H1 (cell line): ENCODE measurements around the gene OR2F2. TPM values are rescaled to one million over a fixed set of nuclear protein-coding genes. Genes with fewer than 3 reads are reported as not detected.

Experiments
- CTCF ChIA-PET: fragments of 300-600 bp; sonication (Branson Sonifier 250); formaldehyde crosslinking; loops from one replicate; lab custom pipeline; 2021; ENCODE audit not compliant: partially characterized antibody; lab: Charles Lee
- POLR2A ChIA-PET: fragments of 300-600 bp; sonication (Branson Sonifier 250); formaldehyde crosslinking; loops from one replicate; lab custom pipeline; 2021; ENCODE audit warnings: inconsistent platforms; ENCODE audit not compliant: partially characterized antibody; lab: Charles Lee
- DNase-seq, 2 experiments: peaks; one replicate each; pipeline versions ENCODE4 v3.0.0 to v3.0.0-alpha.2; 2010 to 2022; ENCODE audit warnings: low spot score in 2 of 2, low read depth in 1 of 2, mixed read lengths in 1 of 2
- FAIRE-seq: peaks from 2 replicates; lab custom pipeline; 2011; peaks lifted over from hg19 to GRCh38; lab: Jason Lieb, UNC
- H2AFZ ChIP-seq: 2 replicates; pipeline ENCODE4 v1.8.1; 2012; ENCODE audit warnings: low read length, inconsistent platforms
- H2AK5ac ChIP-seq: 2 replicates; pipeline ENCODE4 v1.6.1; 2013; ENCODE audit warnings: low read depth, low read length
- H2BK120ac ChIP-seq: replicated peaks from 2 replicates; pipeline ENCODE3; 2013; ENCODE audit warnings: low read depth, low read length, inconsistent platforms
- H2BK12ac ChIP-seq: 2 replicates; pipeline ENCODE4 v1.6.1; 2013; ENCODE audit warnings: low read depth, low read length
- H2BK15ac ChIP-seq: 2 replicates; pipeline ENCODE4 v1.6.1; 2013; ENCODE audit warnings: low read length
- H2BK20ac ChIP-seq: 2 replicates; pipeline ENCODE4 v1.6.1; 2013; ENCODE audit warnings: low read length
- H2BK5ac ChIP-seq: 2 replicates; pipeline ENCODE4 v1.6.1; 2013; ENCODE audit warnings: low read depth, low read length
- H3K14ac ChIP-seq: 2 replicates; pipeline ENCODE4 v1.6.1; 2013; ENCODE audit warnings: inconsistent platforms; ENCODE audit not compliant: insufficient read length
- H3K18ac ChIP-seq: 2 replicates; pipeline ENCODE4 v1.6.1; 2013; ENCODE audit warnings: low read length; ENCODE audit errors: extremely low read depth
- H3K23ac ChIP-seq: 2 replicates; pipeline ENCODE4 v1.6.1; 2013; ENCODE audit warnings: inconsistent platforms; ENCODE audit not compliant: insufficient read length
- H3K23me2 ChIP-seq: 2 replicates; pipeline ENCODE4 v1.6.1; 2013; ENCODE audit warnings: low read depth, low read length
- H3K27ac ChIP-seq: 2 replicates; pipeline ENCODE4 v1.6.1; 2011; ENCODE audit warnings: low read depth, low read length, inconsistent platforms
- H3K27me3 ChIP-seq, 4 experiments: replicated peaks in 1 of 4; 1 replicate in 1 of 4; 2 replicates in 3 of 4; pipeline versions ENCODE4 v1.6.1 to v1.8.1; 2011 to 2013; ENCODE audit warnings: low read length in 3 of 4, mild to moderate bottlenecking in 3 of 4, inconsistent platforms in 2 of 4, mixed read lengths in 2 of 4, moderate library complexity in 1 of 4; ENCODE audit not compliant: control insufficient read depth in 3 of 4, insufficient read depth in 3 of 4; ENCODE audit errors: extremely low read depth in 1 of 4
- H3K36me3 ChIP-seq, 4 experiments: 2 replicates each; pipeline versions ENCODE4 v1.6.1 to v1.8.1; 2011 to 2013; ENCODE audit warnings: mild to moderate bottlenecking in 4 of 4, low read length in 3 of 4, moderate library complexity in 2 of 4, control low read depth in 1 of 4, inconsistent platforms in 1 of 4; ENCODE audit not compliant: insufficient read depth in 4 of 4, control insufficient read depth in 2 of 4
- H3K4ac ChIP-seq: replicated peaks from 2 replicates; pipeline ENCODE3; 2013; ENCODE audit warnings: low read length, low read depth, mixed read lengths, inconsistent platforms; ENCODE audit not compliant: insufficient read length
- H3K4me1 ChIP-seq, 4 experiments: replicated peaks in 1 of 4; 1 replicate in 1 of 4; 2 replicates in 3 of 4; pipeline versions ENCODE4 v1.6.1 to v1.8.1; 2011 to 2013; ENCODE audit warnings: low read length in 3 of 4, inconsistent platforms in 2 of 4, mixed read lengths in 1 of 4; ENCODE audit not compliant: insufficient read depth in 4 of 4, control insufficient read depth in 3 of 4
- H3K4me2 ChIP-seq, 2 experiments: 2 replicates each; pipeline versions ENCODE4 v1.6.1 to v1.8.1; 2011 to 2013; ENCODE audit warnings: low read depth in 2 of 2, low read length in 2 of 2, control low read depth in 1 of 2, inconsistent platforms in 1 of 2, mild to moderate bottlenecking in 1 of 2; ENCODE audit not compliant: insufficient read depth in 1 of 2
- H3K4me3 ChIP-seq, 4 experiments: fragments of 200-600, 300-600 bp in 1 of 4; sonication (generic), shearing (Covaris generic), sonication (Bioruptor Twin) in 1 of 4; 2 replicates each; pipeline versions ENCODE4 v1.5.1 to v1.8.1; 2011 to 2016; ENCODE audit warnings: low read length in 4 of 4, low read depth in 3 of 4, control low read depth in 2 of 4, inconsistent platforms in 2 of 4, mild to moderate bottlenecking in 2 of 4, mixed read lengths in 1 of 4, moderate library complexity in 1 of 4; ENCODE audit not compliant: insufficient read depth in 2 of 4; ENCODE audit errors: extremely low read depth in 1 of 4
- H3K56ac ChIP-seq: replicated peaks from 2 replicates; pipeline ENCODE3; 2013; ENCODE audit warnings: low read depth, mild to moderate bottlenecking, mixed read lengths, low read length, inconsistent platforms; ENCODE audit not compliant: insufficient read length
- H3K79me1 ChIP-seq: 2 replicates; pipeline ENCODE4 v1.6.1; 2013; ENCODE audit warnings: low read depth, low read length, control low read depth
- H3K79me2 ChIP-seq, 2 experiments: 2 replicates each; pipeline versions ENCODE4 v1.6.1 to v1.8.1; 2012 to 2013; ENCODE audit warnings: low read length in 2 of 2, mild to moderate bottlenecking in 2 of 2, inconsistent platforms in 1 of 2; ENCODE audit not compliant: insufficient read depth in 2 of 2, control insufficient read depth in 1 of 2
- H3K9ac ChIP-seq, 4 experiments: replicated peaks in 1 of 4; 1 replicate in 1 of 4; 2 replicates in 3 of 4; pipeline versions ENCODE4 v1.6.1 to v1.8.1; 2011 to 2013; ENCODE audit warnings: low read depth in 3 of 4, low read length in 3 of 4, control low read depth in 2 of 4, mild to moderate bottlenecking in 2 of 4, moderate library complexity in 2 of 4, inconsistent platforms in 1 of 4; ENCODE audit errors: extremely low read depth in 1 of 4
- H3K9me3 ChIP-seq, 2 experiments: 2 replicates each; pipeline versions ENCODE4 v1.6.1 to v1.8.1; 2012 to 2013; ENCODE audit warnings: mild to moderate bottlenecking in 2 of 2, moderate library complexity in 2 of 2, control low read depth in 1 of 2, inconsistent platforms in 1 of 2, low read depth in 1 of 2, low read length in 1 of 2, mixed read lengths in 1 of 2; ENCODE audit not compliant: insufficient read depth in 2 of 2
- H4K20me1 ChIP-seq, 2 experiments: replicated peaks in 1 of 2; 2 replicates each; pipeline versions ENCODE3 to v1.8.1; 2011 to 2013; ENCODE audit warnings: inconsistent platforms in 2 of 2, low read length in 2 of 2, mild to moderate bottlenecking in 1 of 2; ENCODE audit not compliant: insufficient read depth in 2 of 2, control insufficient read depth in 1 of 2
- H4K5ac ChIP-seq: 2 replicates; pipeline ENCODE4 v1.6.1; 2013; ENCODE audit warnings: low read length, low read depth, mixed read lengths, inconsistent platforms; ENCODE audit not compliant: insufficient read length
- H4K8ac ChIP-seq: 2 replicates; pipeline ENCODE4 v1.8.0; 2013; ENCODE audit warnings: mild to moderate bottlenecking, moderate library complexity, low read length, inconsistent platforms; ENCODE audit not compliant: insufficient read depth; ENCODE audit errors: extremely low read depth
- H4K91ac ChIP-seq: replicated peaks from 2 replicates; pipeline ENCODE3; 2013; ENCODE audit warnings: low read length, mixed read lengths, inconsistent platforms; ENCODE audit not compliant: insufficient read length
- ATF2 ChIP-seq: IDR thresholded peaks from 2 replicates; pipeline ENCODE4 v1.6.1; 2012; ENCODE audit warnings: low read length, inconsistent platforms
- CBX8 ChIP-seq: fragments of 300-800, 300-1000 bp; sonication (generic); IDR thresholded peaks from 2 replicates; pipeline ENCODE4 v1.7.1; 2016; ENCODE audit warnings: low read depth, low read length, borderline replicate concordance
- EZH2 ChIP-seq: fragments of 200-600 bp; sonication (generic); IDR thresholded peaks from 2 replicates; pipeline ENCODE4 v1.7.1; 2012; ENCODE audit warnings: low read depth, mild to moderate bottlenecking, moderate library complexity, low read length, inconsistent platforms; ENCODE audit not compliant: severe bottlenecking
- KDM4A ChIP-seq: IDR thresholded peaks from one replicate; pipeline ENCODE4 v1.7.1; 2012; ENCODE audit warnings: low read depth, mild to moderate bottlenecking, moderate library complexity, low read length, inconsistent platforms; ENCODE audit not compliant: severe bottlenecking
- SP2 ChIP-seq: IDR thresholded peaks from 2 replicates; pipeline ENCODE4 v1.6.1; 2012; ENCODE audit warnings: mild to moderate bottlenecking, low read length, inconsistent platforms
- TCF12 ChIP-seq: IDR thresholded peaks from 2 replicates; pipeline ENCODE4 v1.6.1; 2011; ENCODE audit warnings: low read depth, mild to moderate bottlenecking, low read length
- WGBS, 2 experiments: shearing (Covaris generic) in 1 of 2; methylation state at CpG; one replicate each; pipeline versions ENCODE4 v1.1.6 to v1.1.7; 2013 to 2015; ENCODE audit warnings: low lambda C conversion rate in 2 of 2, mixed read lengths in 2 of 2, inconsistent platforms in 1 of 2, low coverage in 1 of 2, missing lambda C conversion rate in 1 of 2; ENCODE audit not compliant: insufficient replicate concordance in 2 of 2, insufficient coverage in 1 of 2, insufficient read length in 1 of 2; ENCODE audit errors: extremely low coverage in 1 of 2, missing lambda C conversion rate in 1 of 2; 5-methylcytosine and 5-hydroxymethylcytosine counted together
- polyA plus RNA-seq, 7 experiments: library from polyadenylated mRNA; depleted of rRNA in 3 of 7; stranded (reverse) in 5 of 7; unstranded in 2 of 7; fragments of >200 nt in 5 of 7; fragments of 200-250 nt in 2 of 7; gene quantifications; 1 replicate in 5 of 7; 2 replicates in 1 of 7; 4 replicates in 1 of 7; pipeline versions ENCODE4 v1.2.1 to v1.2.3, GENCODE V29; 2011 to 2013; ENCODE audit warnings: missing spikeins in 2 of 7, mixed read lengths in 2 of 7
- total RNA-seq: library from RNA; stranded (reverse); fragmentation: NEBNext Ultra II Directional; extraction: Animal tissue kit (Norgen Biotek cat#: 25700); gene quantifications from 2 replicates; pipeline ENCODE4 v1.2.1, GENCODE V29; 2021
- TF ChIP-seq, protein P1 (sequence below), 3 experiments: IDR thresholded peaks; 1 replicate in 2 of 3; 2 replicates in 1 of 3; pipeline versions ENCODE4 v1.5.1 to v1.6.1; 2011; ENCODE audit warnings: low read length in 3 of 3, mild to moderate bottlenecking in 3 of 3, inconsistent platforms in 2 of 3, low read depth in 1 of 3, moderate library complexity in 1 of 3; ENCODE audit not compliant: insufficient read depth in 1 of 3; ENCODE audit errors: control extremely low read depth in 1 of 3
- TF ChIP-seq, protein P2 (sequence below): IDR thresholded peaks from 2 replicates; pipeline ENCODE4 v1.6.1; 2012; ENCODE audit warnings: inconsistent platforms

The OR2F2 gene
- total and polyA plus RNA-seq, 2 of the 8 experiments (the other 6 are each of a cell fraction or from before 2014, with no cell fraction given) = not detected

GRCh38 chr7:143954544-143954943 lies 19.5 kb downstream of the OR2F2 start, which contains the start of gene OR2F1:
Gene OR2F1 (plus strand): TSS chr7:143954844. CDS start chr7:143959971, 5,127 bp downstream.
- Histone ChIP-seq H3K4ac (no peak within 1 kb of the TSS), H3K9ac (no peak within 1 kb of the TSS), H2AFZ (no peak within 1 kb of the TSS), H4K91ac (no peak within 1 kb of the TSS), H4K8ac (no peak within 1 kb of the TSS), H3K79me1 (no peaks in the 10 kb centered on the region), H2AK5ac (no peak within 1 kb of the TSS), H2BK15ac (no peak within 1 kb of the TSS), H3K4me3 (no peak within 1 kb of the TSS), H3K79me2 (no peaks in the 10 kb centered on the region), H3K18ac (no peak within 1 kb of the TSS), H3K9me3 (no peaks in the 10 kb centered on the region), H3K23me2 (no peaks in the 10 kb centered on the region), H2BK120ac (no peak within 1 kb of the TSS), H2BK20ac (no peak within 1 kb of the TSS), H3K56ac (no peak within 1 kb of the TSS), H2BK5ac (no peak within 1 kb of the TSS), H2BK12ac (no peak within 1 kb of the TSS), H3K14ac (no peak within 1 kb of the TSS), H4K20me1 (no peaks in the 10 kb centered on the region), H3K27ac (no peak within 1 kb of the TSS), H3K36me3 (no peaks in the 10 kb centered on the region), H4K5ac (no peak within 1 kb of the TSS), H3K23ac (no peak within 1 kb of the TSS), H3K4me2 (no peak within 1 kb of the TSS), H3K4me1 (peaks cover 0 to 4% (median 0%) of the 10 kb centered on the region in 4 experiments; a peak in 1 of 7 replicates), H3K27me3 (no peaks in the 10 kb centered on the region)
- TF ChIP-seq CBX8 (no peak), SP2 (no peak), EZH2 (no peak), ATF2 (no peak), TCF12 (no peak), KDM4A (no peak)
- TF ChIP-seq, protein P1, sequence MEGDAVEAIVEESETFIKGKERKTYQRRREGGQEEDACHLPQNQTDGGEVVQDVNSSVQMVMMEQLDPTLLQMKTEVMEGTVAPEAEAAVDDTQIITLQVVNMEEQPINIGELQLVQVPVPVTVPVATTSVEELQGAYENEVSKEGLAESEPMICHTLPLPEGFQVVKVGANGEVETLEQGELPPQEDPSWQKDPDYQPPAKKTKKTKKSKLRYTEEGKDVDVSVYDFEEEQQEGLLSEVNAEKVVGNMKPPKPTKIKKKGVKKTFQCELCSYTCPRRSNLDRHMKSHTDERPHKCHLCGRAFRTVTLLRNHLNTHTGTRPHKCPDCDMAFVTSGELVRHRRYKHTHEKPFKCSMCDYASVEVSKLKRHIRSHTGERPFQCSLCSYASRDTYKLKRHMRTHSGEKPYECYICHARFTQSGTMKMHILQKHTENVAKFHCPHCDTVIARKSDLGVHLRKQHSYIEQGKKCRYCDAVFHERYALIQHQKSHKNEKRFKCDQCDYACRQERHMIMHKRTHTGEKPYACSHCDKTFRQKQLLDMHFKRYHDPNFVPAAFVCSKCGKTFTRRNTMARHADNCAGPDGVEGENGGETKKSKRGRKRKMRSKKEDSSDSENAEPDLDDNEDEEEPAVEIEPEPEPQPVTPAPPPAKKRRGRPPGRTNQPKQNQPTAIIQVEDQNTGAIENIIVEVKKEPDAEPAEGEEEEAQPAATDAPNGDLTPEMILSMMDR (IDR thresholded peaks at IDR 0.05; ENCODE audit: control extremely low read depth in 1 of 3, insufficient read depth in 1 of 3, low read depth in 1 of 3, low read length in 3 of 3) = no peak
- TF ChIP-seq, protein P2, sequence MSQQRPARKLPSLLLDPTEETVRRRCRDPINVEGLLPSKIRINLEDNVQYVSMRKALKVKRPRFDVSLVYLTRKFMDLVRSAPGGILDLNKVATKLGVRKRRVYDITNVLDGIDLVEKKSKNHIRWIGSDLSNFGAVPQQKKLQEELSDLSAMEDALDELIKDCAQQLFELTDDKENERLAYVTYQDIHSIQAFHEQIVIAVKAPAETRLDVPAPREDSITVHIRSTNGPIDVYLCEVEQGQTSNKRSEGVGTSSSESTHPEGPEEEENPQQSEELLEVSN = no peak
- WGBS, 2 experiments = 93 to 100% methylated on average over 1 to 3 of the region's 3 CpGs
- FAIRE-seq (no peak), DNase-seq (no peak)
- POLR2A ChIA-PET = no interaction called here
- CTCF ChIA-PET = no interaction called here
